GM19035 (cell line): ENCODE results near the gene ERRFI1.
"Not testable (repeated sequence)": the region's sequence is repeated elsewhere in the genome, so short reads cannot be mapped to it uniquely, and the experiment has no call there.

Experiments
- ATAC-seq: cut with Tn5 transposase; IDR thresholded peaks from one replicate; pipeline ENCODE4 v1.9.1; 2021; ENCODE audit not compliant: unreplicated experiment

ERRFI1 gene

GRCh38 chr1:7975212-7975865, 50.8 kb downstream of the ERRFI1 start:
- ATAC-seq: no peak

- no peak for ATAC-seq
Observed at GRCh38 chr1:7973086-7973485, 53.0 kb downstream of the ERRFI1 start.

DNA sequence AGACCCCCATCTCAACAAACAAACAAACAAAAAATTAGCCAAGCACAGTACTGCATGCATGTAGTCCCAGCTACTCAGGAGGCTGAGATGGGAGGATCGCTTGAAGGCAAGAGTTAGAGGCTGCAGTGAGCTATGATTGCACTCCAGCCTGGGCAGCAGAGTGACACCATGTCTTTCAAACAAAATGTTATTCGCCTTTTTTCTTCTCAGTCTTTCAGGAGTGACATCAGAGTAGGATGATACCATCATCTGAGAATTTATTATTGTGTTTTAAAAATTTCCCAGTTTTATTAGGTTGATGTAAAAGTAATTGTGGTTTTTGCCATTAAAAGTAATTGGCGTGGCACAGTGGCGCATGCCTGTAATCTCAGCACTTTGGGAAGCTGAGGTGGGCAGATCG, 53.8 kb downstream of the ERRFI1 start:
- no peak for ATAC-seq

DNA sequence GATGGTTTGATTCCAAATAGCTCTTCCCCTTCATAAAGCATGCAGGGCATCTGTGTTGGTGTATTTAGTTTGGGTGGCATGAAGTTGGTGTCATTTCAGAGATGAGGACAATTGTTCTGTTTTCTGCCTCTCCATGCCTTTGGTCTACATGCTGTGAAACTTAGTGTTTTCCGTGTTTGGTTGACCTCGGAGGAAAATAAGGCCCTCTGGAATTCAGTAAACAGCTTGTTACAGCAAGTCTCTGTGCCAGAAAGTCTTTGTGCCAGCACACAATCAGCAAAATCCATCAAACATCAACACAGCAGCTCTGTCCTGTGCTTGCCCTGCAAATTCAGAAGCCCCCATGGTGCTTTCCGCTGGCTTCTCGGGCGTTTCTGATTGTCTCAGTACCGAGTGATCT, 55.1 kb downstream of the ERRFI1 start:
- no peak for ATAC-seq

DNA sequence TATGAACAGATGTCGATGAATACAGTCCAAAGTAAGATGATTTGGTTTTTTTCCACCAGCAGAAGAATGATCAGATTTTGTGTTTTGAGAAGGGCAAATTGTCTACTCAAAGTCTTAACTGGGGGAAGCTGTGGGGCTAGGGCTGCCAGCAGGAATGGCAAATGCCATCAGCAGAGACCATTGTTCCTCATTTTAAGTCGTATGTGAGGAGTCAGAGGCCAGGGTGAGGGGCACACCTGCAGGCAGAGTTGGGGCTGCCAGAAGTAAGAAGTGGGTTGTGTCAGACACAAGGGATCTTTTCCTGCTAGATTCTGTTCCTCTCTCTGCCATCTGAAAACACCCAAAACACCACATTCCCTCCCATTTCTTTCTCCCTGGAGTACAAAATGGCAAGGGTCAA, 55.9 kb downstream of the ERRFI1 start:
- ATAC-seq: no peak

DNA sequence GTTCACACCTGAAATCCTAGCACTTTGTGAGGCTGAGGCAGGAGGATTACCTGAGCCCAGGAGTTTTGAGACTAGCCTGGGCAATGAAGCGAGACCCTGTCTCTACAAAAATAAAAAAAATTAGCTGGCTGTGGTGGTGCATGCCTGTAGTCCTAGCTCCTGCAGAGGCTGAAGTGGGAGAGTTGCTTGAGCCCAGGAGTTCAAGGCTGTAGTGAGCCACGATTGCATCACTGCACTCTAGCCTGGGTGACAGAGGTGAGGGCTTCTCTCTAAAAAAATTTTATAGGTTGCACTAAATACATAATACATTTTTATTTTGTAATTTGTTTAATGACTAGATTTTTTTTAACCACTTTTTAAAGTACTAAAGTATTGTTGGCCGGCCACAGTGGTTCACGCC, 58.5 kb downstream of the ERRFI1 start:
- ATAC-seq: no peak

DNA sequence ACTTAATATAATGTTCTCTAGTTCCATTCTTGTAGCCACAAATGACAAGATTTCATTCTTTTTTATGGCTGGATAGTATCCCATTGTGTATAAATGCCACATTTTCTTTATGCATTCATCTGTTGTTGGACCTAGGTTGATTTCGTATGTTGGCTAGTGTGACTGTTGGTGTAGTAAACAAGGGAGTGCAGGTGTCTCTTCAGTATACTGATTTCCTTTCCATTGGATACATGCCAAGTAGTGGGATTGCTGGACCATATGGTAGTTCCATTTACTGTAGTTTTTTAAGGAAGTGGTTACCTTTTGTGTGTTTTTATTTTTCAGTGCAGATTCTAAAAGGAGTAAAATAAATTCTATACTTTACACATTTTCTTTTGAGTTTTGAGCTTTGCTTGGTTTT, 58.9 kb downstream of the ERRFI1 start:
- ATAC-seq: no peak

DNA sequence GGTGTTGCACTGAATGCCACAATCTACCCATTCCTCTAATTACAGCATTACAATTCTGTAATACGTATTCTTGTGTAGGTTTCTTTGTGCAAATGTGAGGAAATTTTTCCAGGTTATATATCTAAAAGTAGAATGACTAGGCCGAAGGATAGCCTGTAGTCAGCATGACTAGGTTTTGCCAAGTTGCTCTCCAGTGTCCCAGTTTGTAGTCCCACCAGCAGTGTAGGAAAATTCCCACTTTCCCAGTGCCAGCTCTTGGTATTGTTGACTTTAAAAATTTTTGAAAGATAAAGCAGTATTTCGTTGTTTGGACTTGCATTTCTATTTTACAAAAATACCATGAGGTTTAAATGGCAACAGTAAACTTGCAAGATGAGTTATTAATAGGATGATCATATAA, 61.6 kb downstream of the ERRFI1 start:
- no peak for ATAC-seq

DNA sequence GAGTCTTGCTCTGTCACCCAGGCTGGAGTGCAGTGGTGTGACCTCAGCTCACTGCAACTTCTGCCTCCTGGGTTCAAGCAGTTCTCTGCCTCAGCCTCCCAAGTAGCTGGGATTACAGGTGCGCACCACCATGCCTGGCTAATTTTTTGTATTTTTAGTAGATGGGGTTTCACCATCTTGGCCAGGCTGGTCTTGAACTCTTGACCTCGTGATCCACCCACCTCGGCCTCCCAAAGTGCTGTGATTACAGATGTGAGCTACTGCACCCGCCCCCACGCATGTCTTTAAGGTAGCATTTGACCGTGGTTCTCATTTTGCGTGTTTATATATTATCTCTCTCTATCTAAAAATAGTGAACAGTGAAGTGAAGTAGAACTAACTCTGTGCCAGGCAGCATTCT, 62.3 kb downstream of the ERRFI1 start:
- ATAC-seq: not testable (repeated sequence)

DNA sequence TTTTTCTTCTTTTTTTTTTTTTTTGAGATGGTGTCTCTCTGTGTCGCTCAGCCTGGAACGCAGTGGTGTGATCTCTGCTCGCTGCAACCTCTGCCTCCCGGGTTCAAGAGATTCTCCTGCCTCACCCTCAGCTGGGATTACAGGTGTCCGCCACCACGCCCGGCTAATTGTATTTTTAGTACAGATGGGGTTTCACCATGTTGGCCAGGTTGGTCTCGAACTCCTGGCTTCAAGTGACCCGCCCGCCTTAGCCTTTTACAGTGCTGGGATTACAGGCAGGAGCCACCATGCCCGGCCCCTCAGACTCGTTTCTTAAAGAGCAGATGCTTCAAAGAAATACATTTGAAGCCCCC, 62.8 kb downstream of the ERRFI1 start:
- not testable (repeated sequence) for ATAC-seq

DNA sequence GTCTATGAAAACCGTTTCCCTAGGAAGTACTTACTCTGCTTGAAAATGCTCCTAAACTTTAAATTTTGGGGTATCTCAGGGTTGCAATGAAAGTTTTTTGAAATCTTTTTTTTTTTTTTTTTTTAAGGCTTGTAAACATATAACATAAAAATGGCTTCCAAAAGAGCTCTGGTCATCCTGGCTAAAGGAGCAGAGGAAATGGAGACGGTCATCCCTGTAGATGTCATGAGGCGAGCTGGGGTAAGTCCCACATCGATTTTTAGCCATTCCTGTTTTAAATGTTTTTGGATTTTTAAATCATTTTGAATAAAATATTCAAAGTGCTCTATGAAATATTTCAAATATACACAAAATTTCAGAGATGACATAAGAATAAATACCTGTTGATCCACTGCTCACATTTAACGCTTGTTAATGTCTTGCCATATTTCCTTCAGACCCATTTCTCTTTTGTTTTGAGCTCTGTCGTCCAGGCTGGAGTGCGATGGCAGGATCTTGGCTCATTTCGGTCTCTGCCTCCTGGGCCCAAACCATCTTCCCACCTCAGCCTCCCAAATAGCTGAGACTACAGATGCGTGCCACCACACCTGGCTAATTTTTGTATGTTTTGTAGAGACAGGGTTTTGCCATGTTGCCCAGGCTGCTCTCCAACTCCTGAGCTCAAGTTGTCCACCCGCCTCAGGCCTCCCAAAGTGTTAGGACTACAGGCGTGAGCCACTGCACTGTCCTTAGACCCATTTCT, 63.3 kb downstream of the ERRFI1 start:
- ATAC-seq: no peak

DNA sequence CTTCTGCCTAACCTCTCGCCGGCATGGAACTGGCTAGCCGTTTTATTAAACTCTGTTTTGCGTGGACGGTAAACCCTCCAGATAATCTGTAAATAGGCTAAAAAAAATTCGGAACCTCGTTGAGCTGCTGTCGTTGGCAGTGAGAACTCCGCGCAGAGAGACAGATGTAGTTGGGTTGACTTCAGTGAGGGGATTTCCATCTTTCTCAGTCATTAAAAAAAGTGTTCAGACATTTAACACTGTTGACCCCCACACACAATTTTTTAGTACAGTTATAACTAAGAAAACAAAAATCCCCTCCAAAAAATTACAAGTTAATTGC, 64.1 kb downstream of the ERRFI1 start:
- ATAC-seq: peak; percentile 18
